ENCODE measurements around the gene YIPF3.

DNA sequence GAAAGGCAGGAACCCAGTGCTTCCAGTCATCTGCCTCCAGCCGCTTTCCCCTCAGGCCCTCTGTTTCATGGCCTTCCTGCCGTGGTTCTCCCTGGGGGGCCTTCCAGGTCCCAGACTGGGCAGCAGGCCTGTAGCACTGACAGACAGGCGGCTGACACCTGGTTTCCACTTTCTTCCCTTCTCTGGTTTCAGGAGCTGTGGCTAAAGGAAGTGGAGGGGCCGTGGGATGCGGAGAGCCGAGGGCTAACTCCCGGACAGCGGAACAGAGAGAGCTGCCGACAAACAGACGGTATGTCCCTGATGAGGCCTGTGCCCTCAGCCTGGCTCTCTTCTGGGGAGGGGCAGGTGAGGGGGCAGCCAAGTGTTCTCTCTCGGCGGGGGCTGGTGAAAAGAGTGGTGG is 19.0 kb downstream of the YIPF3 start:
- no peak for TF ChIP-seq CTCF (IDR thresholded peaks at IDR 0.05)
- TF ChIP-seq POLR2AphosphoS5 (IDR thresholded peaks at IDR 0.05): no peak

Data from prostate gland (tissue), 2 donors.